Measurements from ENCODE around the gene DNAJC5. TPM values are rescaled to one million over a fixed set of nuclear protein-coding genes. Genes with fewer than 3 reads are reported as not detected.
"Not testable (repeated sequence)": the region's sequence is repeated elsewhere in the genome, so short reads cannot be mapped to it uniquely, and the experiment has no call there.

DNAJC5 gene
- total and polyA plus RNA-seq, 2 experiments from 2014 or later: 22.4 to 68.0 TPM

DNA sequence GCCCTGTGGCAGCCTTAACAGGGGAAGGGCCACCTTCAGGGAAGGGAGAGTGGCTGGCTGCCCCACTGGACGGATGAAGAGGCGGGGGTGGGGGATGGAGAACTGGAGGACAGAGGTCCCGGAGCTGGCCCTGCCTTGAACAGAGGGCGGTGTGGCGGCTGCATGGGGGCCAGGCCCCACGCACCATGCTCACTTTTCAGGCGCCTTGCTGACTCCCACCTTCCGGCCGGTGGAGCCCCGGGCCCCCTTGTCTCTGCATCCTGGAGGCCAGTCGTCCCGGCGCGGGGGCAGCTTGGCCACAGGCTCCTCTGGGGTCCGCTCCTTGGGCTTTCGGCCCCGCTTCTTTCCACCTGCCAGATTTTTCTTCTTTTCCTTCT lies 64.8 kb downstream of the DNAJC5 start:
- no peak overlapping the region for H2AFZ ChIP-seq
- TF ChIP-seq EZH2phosphoT487 (IDR thresholded peaks at IDR 0.05; ENCODE audit: insufficient read depth, low read depth): no peak
- TF ChIP-seq EZH2 (IDR thresholded peaks at IDR 0.05; ENCODE audit: insufficient read depth, poor library complexity, severe bottlenecking): no peak
- WGBS, 2 experiments (ENCODE audit: low coverage in 1 of 2, low lambda C conversion rate in 2 of 2, missing lambda C conversion rate in 2 of 2): 93 to 97% methylated on average over 12 to 17 of the region's 17 CpGs
- H3K4me1 ChIP-seq (ENCODE audit: insufficient read depth): peaks cover 10% of the 10 kb centered on the region
- no peaks in the 10 kb centered on the region for H3K9me3 ChIP-seq (ENCODE audit: low read depth)
- no peaks in the 10 kb centered on the region for H3K9me2 ChIP-seq (ENCODE audit: insufficient read depth)
- H3K36me3 ChIP-seq (ENCODE audit: low read depth): no peaks in the 10 kb centered on the region
- H3K4me3 ChIP-seq: no peak overlapping the region
- no peaks in the 10 kb centered on the region for H3F3A ChIP-seq (ENCODE audit: insufficient read depth)
- H3K4me2 ChIP-seq (ENCODE audit: unreplicated experiment): no peak overlapping the region
- peaks cover 14% of the 10 kb centered on the region for H3K79me2 ChIP-seq (ENCODE audit: insufficient read depth)
- H3K9ac ChIP-seq: no peak overlapping the region
- no peaks in the 10 kb centered on the region for H4K20me1 ChIP-seq (ENCODE audit: insufficient read depth)
- no peak overlapping the region for H3K27ac ChIP-seq
- in situ Hi-C loops (cut with MboI): no loop called here
- H3K27me3 ChIP-seq (replicated peaks; ENCODE audit: insufficient read depth): no peaks in the 10 kb centered on the region
- DNase-seq: no peak

DNA sequence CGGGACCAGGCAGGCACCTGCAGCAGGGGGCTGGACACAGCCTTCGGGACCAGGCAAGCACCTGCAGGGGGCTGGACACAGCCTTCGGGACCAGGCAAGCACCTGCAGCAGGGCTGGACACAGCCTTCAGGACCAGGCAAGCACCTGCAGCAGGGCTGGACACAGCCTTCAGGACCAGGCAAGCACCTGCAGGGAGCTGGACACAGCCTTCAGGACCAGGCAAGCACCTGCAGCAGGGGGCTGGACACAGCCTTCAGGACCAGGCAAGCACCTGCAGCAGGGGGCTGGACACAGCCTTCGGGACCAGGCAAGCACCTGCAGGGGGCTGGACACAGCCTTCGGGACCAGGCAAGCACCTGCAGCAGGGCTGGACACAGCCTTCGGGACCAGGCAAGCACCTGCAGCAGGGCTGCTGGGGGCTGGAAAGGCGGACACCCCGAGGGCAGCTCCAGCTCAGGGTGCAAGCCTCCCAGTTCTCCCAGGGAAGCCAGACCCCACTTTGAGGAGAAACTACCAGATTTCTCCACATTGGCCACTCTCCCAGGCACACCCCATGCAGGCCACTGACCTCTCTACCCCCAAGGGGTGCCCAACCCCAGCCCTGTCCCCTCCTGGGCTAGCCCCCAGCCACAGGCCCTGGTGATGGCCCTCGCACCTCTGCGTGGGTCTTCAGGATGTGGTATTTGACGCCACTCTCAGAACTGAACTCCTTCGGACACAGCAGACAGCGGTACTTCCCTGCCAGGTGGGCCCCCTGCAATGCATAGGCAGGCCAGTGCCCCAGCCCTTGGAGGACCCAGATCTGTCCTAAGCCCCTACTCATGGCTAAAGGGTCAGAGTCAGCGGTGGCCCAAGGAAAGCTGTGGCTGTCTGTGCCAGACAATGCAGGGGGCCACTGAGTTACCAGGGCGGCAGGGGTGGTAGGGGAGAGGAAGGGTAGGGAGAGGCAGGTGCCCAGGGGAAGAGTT lies 66.0 kb downstream of the DNAJC5 start:
- H3K9me3 ChIP-seq (ENCODE audit: low read depth); in situ Hi-C loops (cut with MboI); H3K4me2 ChIP-seq (ENCODE audit: unreplicated experiment); H3K9me2 ChIP-seq (ENCODE audit: insufficient read depth); H3F3A ChIP-seq (ENCODE audit: insufficient read depth); DNase-seq; H3K4me1 ChIP-seq (ENCODE audit: insufficient read depth); H3K4me3 ChIP-seq; H2AFZ ChIP-seq; H3K27ac ChIP-seq; H4K20me1 ChIP-seq (ENCODE audit: insufficient read depth); H3K9ac ChIP-seq; H3K79me2 ChIP-seq (ENCODE audit: insufficient read depth); H3K27me3 ChIP-seq (replicated peaks; ENCODE audit: insufficient read depth); H3K36me3 ChIP-seq (ENCODE audit: low read depth): not testable (repeated sequence)
- 81 to 83% methylated on average over 13 to 15 of the region's 15 CpGs for WGBS, 2 experiments (ENCODE audit: low coverage in 1 of 2, low lambda C conversion rate in 2 of 2, missing lambda C conversion rate in 2 of 2)

DNA sequence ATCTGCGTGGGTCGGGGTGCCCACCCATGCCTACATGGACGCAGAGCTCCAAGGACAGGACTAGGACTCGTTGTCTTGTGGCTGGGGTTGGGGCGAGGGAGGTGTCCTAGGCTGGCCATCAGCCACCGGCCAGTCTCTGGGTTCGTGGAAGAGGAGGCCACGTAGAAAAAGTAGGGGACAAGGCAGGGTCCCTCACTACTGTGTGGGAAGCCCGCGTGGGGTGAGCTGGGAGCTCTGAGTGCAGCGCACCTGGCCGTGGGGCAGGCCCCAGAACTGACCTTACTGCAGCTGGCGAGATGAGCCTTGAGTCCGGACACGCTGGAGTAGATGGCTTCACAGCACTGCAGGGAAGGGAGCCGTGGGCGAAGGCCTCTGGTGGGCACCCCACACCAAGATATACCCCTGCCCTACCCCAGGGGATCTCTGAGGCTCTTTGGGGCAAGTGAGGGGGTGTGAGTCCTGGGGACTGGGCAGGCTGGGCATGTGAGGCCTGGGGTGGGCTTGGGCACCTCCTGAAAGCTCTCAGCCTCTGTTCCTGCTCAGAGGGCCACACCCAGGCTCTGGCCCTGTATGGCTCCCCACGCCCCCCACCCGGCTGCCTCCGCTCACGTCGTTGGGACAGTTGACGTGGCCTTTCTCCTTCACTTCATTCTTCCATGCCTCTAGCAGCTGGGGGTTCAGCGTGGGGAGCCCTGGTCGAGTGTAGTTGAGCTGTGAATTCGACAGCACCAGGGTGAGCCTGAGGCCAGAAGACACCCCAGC lies 66.9 kb downstream of the DNAJC5 start:
- DNase-seq: no peak
- H3K79me2 ChIP-seq (ENCODE audit: insufficient read depth): no peaks in the 10 kb centered on the region
- H3K27me3 ChIP-seq (replicated peaks; ENCODE audit: insufficient read depth): no peaks in the 10 kb centered on the region
- no peaks in the 10 kb centered on the region for H3K36me3 ChIP-seq (ENCODE audit: low read depth)
- no peaks in the 10 kb centered on the region for H4K20me1 ChIP-seq (ENCODE audit: insufficient read depth)
- H3K9ac ChIP-seq: no peak overlapping the region
- WGBS, 2 experiments (ENCODE audit: low coverage in 1 of 2, low lambda C conversion rate in 2 of 2, missing lambda C conversion rate in 2 of 2): 88 to 91% methylated on average over 25 to 26 of the region's 26 CpGs
- H3F3A ChIP-seq (ENCODE audit: insufficient read depth): no peaks in the 10 kb centered on the region
- no peaks in the 10 kb centered on the region for H3K9me3 ChIP-seq (ENCODE audit: low read depth)
- in situ Hi-C loops (cut with MboI): no loop called here
- H2AFZ ChIP-seq: no peak overlapping the region
- no peak for TF ChIP-seq EZH2phosphoT487 (IDR thresholded peaks at IDR 0.05; ENCODE audit: insufficient read depth, low read depth)
- no peak for TF ChIP-seq EZH2 (IDR thresholded peaks at IDR 0.05; ENCODE audit: insufficient read depth, poor library complexity, severe bottlenecking)
- H3K4me3 ChIP-seq: no peak overlapping the region
- no peak overlapping the region for H3K4me2 ChIP-seq (ENCODE audit: unreplicated experiment)
- no peaks in the 10 kb centered on the region for H3K9me2 ChIP-seq (ENCODE audit: insufficient read depth)
- peaks cover 7% of the 10 kb centered on the region for H3K4me1 ChIP-seq (ENCODE audit: insufficient read depth)
- H3K27ac ChIP-seq: no peak overlapping the region

DNA sequence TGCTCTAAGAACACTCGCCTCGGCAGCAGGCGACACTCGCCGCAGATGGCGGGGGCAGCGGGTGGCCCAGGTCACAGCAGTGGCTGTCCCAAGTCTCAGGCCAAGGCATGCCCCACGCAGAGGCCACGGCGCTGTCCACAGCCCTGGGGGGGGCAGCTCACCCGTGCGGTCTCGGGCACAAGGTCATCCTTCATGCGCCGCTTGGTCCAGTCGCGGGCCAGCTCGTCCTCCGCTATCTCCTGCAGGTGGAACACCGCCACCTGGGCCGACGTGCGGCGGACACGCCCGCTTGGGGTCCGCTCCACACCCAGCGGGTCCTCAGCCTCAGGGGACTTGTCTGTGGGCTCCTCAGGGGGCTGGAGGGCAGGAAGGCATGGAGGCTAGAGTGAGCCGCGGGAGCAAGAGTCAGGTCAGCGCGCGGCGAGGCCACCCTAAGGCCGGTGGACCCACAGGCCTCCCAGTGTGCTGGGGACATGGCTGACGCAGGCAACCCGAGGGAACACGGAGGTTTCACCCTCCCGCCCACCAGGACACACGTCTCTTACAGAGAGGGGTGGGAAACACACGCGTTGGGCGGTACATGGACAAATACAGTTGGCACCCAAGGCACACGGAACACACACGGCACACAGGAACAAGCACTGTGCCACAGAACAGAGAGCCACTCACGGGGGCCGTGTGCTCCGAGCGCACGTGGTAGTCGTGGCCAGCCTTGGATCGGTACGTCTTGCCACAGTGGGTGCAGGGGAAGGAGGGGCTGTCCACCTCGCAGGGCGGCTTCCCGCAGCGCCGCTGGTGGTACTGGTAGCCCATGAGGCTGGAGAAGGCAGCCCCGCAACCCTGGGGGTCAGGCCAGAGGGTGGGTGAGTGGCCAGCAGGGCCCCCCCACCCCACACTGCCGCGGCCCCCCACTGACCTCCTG lies 67.8 kb downstream of the DNAJC5 start:
- Histone ChIP-seq H3K9me3 (ENCODE audit: low read depth) (no peaks in the 10 kb centered on the region), H3K27me3 (replicated peaks; ENCODE audit: insufficient read depth) (no peaks in the 10 kb centered on the region), H3K9me2 (ENCODE audit: insufficient read depth) (no peaks in the 10 kb centered on the region), H3F3A (ENCODE audit: insufficient read depth) (no peaks in the 10 kb centered on the region), H3K4me3 (no peak overlapping the region), H4K20me1 (ENCODE audit: insufficient read depth) (no peaks in the 10 kb centered on the region), H3K36me3 (ENCODE audit: low read depth) (no peaks in the 10 kb centered on the region), H2AFZ (no peak overlapping the region), H3K4me1 (ENCODE audit: insufficient read depth) (peaks cover 3% of the 10 kb centered on the region), H3K79me2 (ENCODE audit: insufficient read depth) (no peaks in the 10 kb centered on the region), H3K27ac (no peak overlapping the region), H3K9ac (no peak overlapping the region), H3K4me2 (ENCODE audit: unreplicated experiment) (no peak overlapping the region)
- 95 to 98% methylated on average over 46 to 59 of the region's 61 CpGs for WGBS, 2 experiments (ENCODE audit: low coverage in 1 of 2, low lambda C conversion rate in 2 of 2, missing lambda C conversion rate in 2 of 2)
- DNase-seq: no peak
- no peak for TF ChIP-seq EZH2phosphoT487 (IDR thresholded peaks at IDR 0.05; ENCODE audit: insufficient read depth, low read depth)
- no peak for TF ChIP-seq EZH2 (IDR thresholded peaks at IDR 0.05; ENCODE audit: insufficient read depth, poor library complexity, severe bottlenecking)
- in situ Hi-C loops (cut with MboI): no loop called here

All from GM23248 (cell line).